Keratinocyte (primary cell): ENCODE data around the gene LHFPL3. TPM values are rescaled to one million over a fixed set of nuclear protein-coding genes. Genes with fewer than 3 reads are reported as not detected.

Source experiments
- DNase-seq: peaks from one replicate; pipeline ENCODE4 v3.0.0-alpha.2; 2011; ENCODE audit warnings: low read depth, missing footprints, low spot score
- FAIRE-seq: peaks from 2 replicates; lab custom pipeline; 2011; peaks lifted over from hg19 to GRCh38; lab: Jason Lieb, UNC
- H2AFZ ChIP-seq: 2 replicates; pipeline ENCODE4 v1.6.0; 2012; ENCODE audit warnings: low read length, control low read depth, inconsistent platforms; ENCODE audit not compliant: control insufficient read depth
- H3K27ac ChIP-seq: 2 replicates; pipeline ENCODE4 v1.5.1; 2011; ENCODE audit warnings: low read length; ENCODE audit not compliant: control insufficient read depth, insufficient read depth
- H3K27me3 ChIP-seq: 3 replicates; pipeline ENCODE4 v1.6.0; 2011; ENCODE audit warnings: low read length; ENCODE audit not compliant: control insufficient read depth, insufficient read depth; ENCODE audit errors: extremely low read depth
- H3K36me3 ChIP-seq, 2 experiments: 2 replicates in 1 of 2; 3 replicates in 1 of 2; pipeline ENCODE4 v1.5.1; 2011; ENCODE audit warnings: low read length in 2 of 2, mild to moderate bottlenecking in 1 of 2; ENCODE audit not compliant: control insufficient read depth in 2 of 2, insufficient read depth in 2 of 2; ENCODE audit errors: extremely low read depth in 1 of 2
- H3K4me1 ChIP-seq: 3 replicates; pipeline ENCODE4 v1.5.1; 2011; ENCODE audit warnings: low read length; ENCODE audit not compliant: control insufficient read depth, insufficient read depth; ENCODE audit errors: extremely low read depth
- H3K4me2 ChIP-seq: 3 replicates; pipeline ENCODE4 v1.6.0; 2011; ENCODE audit warnings: low read depth, low read length; ENCODE audit not compliant: control insufficient read depth, insufficient read depth; ENCODE audit errors: extremely low read depth
- H3K4me3 ChIP-seq, 3 experiments: fragments of 200-600 bp in 1 of 3; sonication (generic) in 1 of 3; 2 replicates in 2 of 3; 3 replicates in 1 of 3; pipeline ENCODE4 v1.5.1; 2011 to 2016; ENCODE audit warnings: low read length in 3 of 3, mild to moderate bottlenecking in 3 of 3, control low read depth in 2 of 3, inconsistent platforms in 1 of 3, low read depth in 1 of 3, mixed read lengths in 1 of 3, mixed run types in 1 of 3, moderate library complexity in 1 of 3; ENCODE audit not compliant: control insufficient read depth in 2 of 3, insufficient read depth in 2 of 3; ENCODE audit errors: extremely low read depth in 1 of 3
- H3K79me2 ChIP-seq: 2 replicates; pipeline ENCODE4 v1.6.0; 2012; ENCODE audit warnings: low read length; ENCODE audit not compliant: control insufficient read depth, insufficient read depth
- H3K9ac ChIP-seq: 3 replicates; pipeline ENCODE4 v1.6.0; 2011; ENCODE audit warnings: low read length; ENCODE audit not compliant: control insufficient read depth, insufficient read depth; ENCODE audit errors: extremely low read depth
- H3K9me1 ChIP-seq: 3 replicates; pipeline ENCODE4 v1.6.0; 2011; ENCODE audit warnings: low read length; ENCODE audit not compliant: control insufficient read depth, insufficient read depth; ENCODE audit errors: extremely low read depth
- H3K9me3 ChIP-seq: 2 replicates; pipeline ENCODE4 v1.5.1; 2012; ENCODE audit warnings: low read depth, low read length; ENCODE audit not compliant: control insufficient read depth
- H4K20me1 ChIP-seq: 3 replicates; pipeline ENCODE4 v1.6.0; 2011; ENCODE audit warnings: low read length; ENCODE audit not compliant: control insufficient read depth, insufficient read depth; ENCODE audit errors: extremely low read depth
- CTCF ChIP-seq, 3 experiments: IDR thresholded peaks in 1 of 3; conservative IDR thresholded peaks in 1 of 3; optimal IDR thresholded peaks in 1 of 3; 2 replicates in 2 of 3; 3 replicates in 1 of 3; pipeline versions ENCODE3 to v1.5.1; 2011; ENCODE audit warnings: low read length in 3 of 3, mild to moderate bottlenecking in 3 of 3, moderate library complexity in 2 of 3, control low read depth in 1 of 3, inconsistent platforms in 1 of 3; ENCODE audit not compliant: insufficient read depth in 2 of 3; ENCODE audit errors: extremely low read depth in 1 of 3
- EZH2 ChIP-seq: IDR thresholded peaks from one replicate; pipeline ENCODE4 v1.6.1; 2012; ENCODE audit warnings: inconsistent platforms, mild to moderate bottlenecking, low read length, moderate library complexity
- dilution Hi-C: fragments of 300-500 bp; cut with MboI; formaldehyde crosslinking; loops from one replicate; pipeline ENCODE4 v1.7.0; 2020; ENCODE audit warnings: low sequenced_read_pairs; ENCODE audit not compliant: extremely low pct_ligation_motif_present
- polyA plus RNA-seq, 5 experiments: library from polyadenylated mRNA; depleted of rRNA in 3 of 5; stranded (reverse) in 3 of 5; stranded (forward) in 1 of 5; unstranded in 1 of 5; fragments of >200 nt; gene quantifications; 1 replicate in 1 of 5; 2 replicates in 3 of 5; 3 replicates in 1 of 5; pipeline versions ENCODE4 v1.2.1 to v1.2.3, GENCODE V29; 2011 to 2012; ENCODE audit warnings: missing spikeins in 2 of 5, low read depth in 1 of 5, low replicate concordance in 1 of 5

The LHFPL3 gene
- polyA plus RNA-seq, 1 donor (not counting 4 experiments of a cell fraction or from before 2014, with no cell fraction given) = not detected

GRCh38 chr7:104890216-104890615, 561.8 kb downstream of the LHFPL3 start:
- H2AFZ ChIP-seq = no peak overlapping the region
- H3K4me3 ChIP-seq = no peak overlapping the region
- H3K27me3 ChIP-seq = peaks cover 9% of the 10 kb centered on the region
- FAIRE-seq = no peak
- dilution Hi-C loops = no loop called here
- H4K20me1 ChIP-seq = no peaks in the 10 kb centered on the region
- no peaks in the 10 kb centered on the region for H3K9me1 ChIP-seq
- no peak for TF ChIP-seq CTCF (optimal IDR thresholded peaks at IDR 0.05 in 1 of 3, IDR thresholded peaks at IDR 0.05 in 1 of 3, conservative IDR thresholded peaks at IDR 0.05 in 1 of 3; ENCODE audit: extremely low read depth in 1 of 3, insufficient read depth in 2 of 3, low read length in 3 of 3)
- no peak for TF ChIP-seq EZH2
- no peaks in the 10 kb centered on the region for H3K9me3 ChIP-seq
- no peak overlapping the region for H3K27ac ChIP-seq
- no peak overlapping the region for H3K4me2 ChIP-seq
- no peak for DNase-seq
- no peaks in the 10 kb centered on the region for H3K79me2 ChIP-seq
- H3K4me1 ChIP-seq = no peaks in the 10 kb centered on the region
- no peaks in the 10 kb centered on the region for H3K36me3 ChIP-seq
- H3K9ac ChIP-seq = no peak overlapping the region

GRCh38 chr7:104891949-104892348, 563.5 kb downstream of the LHFPL3 start:
- DNase-seq = no peak
- Histone ChIP-seq H3K9me3 (no peaks in the 10 kb centered on the region), H3K27me3 (peaks cover 5% of the 10 kb centered on the region), H3K9ac (no peak overlapping the region), H3K27ac (no peak overlapping the region), H4K20me1 (no peaks in the 10 kb centered on the region), H3K4me2 (no peak overlapping the region), H3K79me2 (no peaks in the 10 kb centered on the region), H2AFZ (no peak overlapping the region), H3K36me3 (no peaks in the 10 kb centered on the region), H3K4me1 (no peaks in the 10 kb centered on the region), H3K9me1 (no peaks in the 10 kb centered on the region), H3K4me3 (no peak overlapping the region)
- dilution Hi-C loops = no loop called here
- no peak for FAIRE-seq
- TF ChIP-seq EZH2 = no peak
- TF ChIP-seq CTCF (optimal IDR thresholded peaks at IDR 0.05 in 1 of 3, IDR thresholded peaks at IDR 0.05 in 1 of 3, conservative IDR thresholded peaks at IDR 0.05 in 1 of 3; ENCODE audit: extremely low read depth in 1 of 3, insufficient read depth in 2 of 3, low read length in 3 of 3) = no peak
